ENCODE measurements around the gene THAP7.

Gene THAP7

GRCh38 chr22:20982563-20982882 lies 19.4 kb downstream of the THAP7 start:
- Histone ChIP-seq H3K9me3 (ENCODE audit: severe bottlenecking) (no peaks in the 10 kb centered on the region), H3K36me3 (ENCODE audit: low read depth) (peaks cover 27% of the 10 kb centered on the region), H3K27me3 (ENCODE audit: insufficient read depth, poor library complexity, severe bottlenecking) (no peaks in the 10 kb centered on the region), H3K27ac (ENCODE audit: poor library complexity, severe bottlenecking) (peak overlapping the region; percentile 58), H3K4me3 (ENCODE audit: severe bottlenecking) (peak overlapping the region; percentile 84), H3K4me1 (ENCODE audit: insufficient read depth, poor library complexity, severe bottlenecking) (no peaks in the 10 kb centered on the region)
- TF ChIP-seq CTCF (IDR thresholded peaks at IDR 0.05; ENCODE audit: poor library complexity, severe bottlenecking) = no peak
- no peak for DNase-seq (ENCODE audit: low spot score)
- peak; percentile 35 for ATAC-seq (ENCODE audit: low read depth)

- Histone ChIP-seq H3K4me1 (ENCODE audit: insufficient read depth, poor library complexity, severe bottlenecking) (no peaks in the 10 kb centered on the region), H3K4me3 (ENCODE audit: severe bottlenecking) (peak within 1 kb of the TSS; percentile 84), H3K9me3 (ENCODE audit: severe bottlenecking) (no peaks in the 10 kb centered on the region), H3K27ac (ENCODE audit: poor library complexity, severe bottlenecking) (peak within 1 kb of the TSS; percentile 58), H3K36me3 (ENCODE audit: low read depth) (peaks cover 27% of the 10 kb centered on the region), H3K27me3 (ENCODE audit: insufficient read depth, poor library complexity, severe bottlenecking) (no peaks in the 10 kb centered on the region)
- DNase-seq (ENCODE audit: low spot score) = no peak
- TF ChIP-seq CTCF (IDR thresholded peaks at IDR 0.05; ENCODE audit: poor library complexity, severe bottlenecking) = peak; percentile 63
- ATAC-seq (ENCODE audit: low read depth) = peak; percentile 91
These were observed 19.9 kb downstream of the THAP7 start, which contains the start of gene LZTR1 for GRCh38 chr22:20981787-20982562. LZTR1 (plus strand) TSS chr22:20982297; CDS start chr22:20982372, 75 bp downstream.

GRCh38 chr22:20980938-20981722 lies 20.8 kb downstream of the THAP7 start:
- no peaks in the 10 kb centered on the region for H3K27me3 ChIP-seq (ENCODE audit: insufficient read depth, poor library complexity, severe bottlenecking)
- H3K27ac ChIP-seq (ENCODE audit: poor library complexity, severe bottlenecking) = peak overlapping the region; percentile 58
- no peaks in the 10 kb centered on the region for H3K4me1 ChIP-seq (ENCODE audit: insufficient read depth, poor library complexity, severe bottlenecking)
- peak overlapping the region; percentile 84 for H3K4me3 ChIP-seq (ENCODE audit: severe bottlenecking)
- no peaks in the 10 kb centered on the region for H3K9me3 ChIP-seq (ENCODE audit: severe bottlenecking)
- peaks cover 20% of the 10 kb centered on the region for H3K36me3 ChIP-seq (ENCODE audit: low read depth)
- TF ChIP-seq CTCF (IDR thresholded peaks at IDR 0.05; ENCODE audit: poor library complexity, severe bottlenecking) = no peak
- ATAC-seq (ENCODE audit: low read depth) = no peak
- DNase-seq (ENCODE audit: low spot score) = no peak

- ATAC-seq (ENCODE audit: low read depth) (no peak), DNase-seq (ENCODE audit: low spot score) (no peak)
- Histone ChIP-seq H3K9me3 (ENCODE audit: severe bottlenecking) (no peaks in the 10 kb centered on the region), H3K27me3 (ENCODE audit: insufficient read depth, poor library complexity, severe bottlenecking) (no peaks in the 10 kb centered on the region), H3K27ac (ENCODE audit: poor library complexity, severe bottlenecking) (no peak overlapping the region), H3K4me3 (ENCODE audit: severe bottlenecking) (no peak overlapping the region), H3K36me3 (ENCODE audit: low read depth) (peaks cover 14% of the 10 kb centered on the region), H3K4me1 (ENCODE audit: insufficient read depth, poor library complexity, severe bottlenecking) (no peaks in the 10 kb centered on the region)
- TF ChIP-seq CTCF (IDR thresholded peaks at IDR 0.05; ENCODE audit: poor library complexity, severe bottlenecking) = no peak
These were observed 21.4 kb downstream of the THAP7 start for GRCh38 chr22:20980523-20980922.

Data from RWPE2 (cell line).